Limb (tissue), 2 donors: ENCODE data around the gene RABAC1.
A peak's percentile ranks its signal among the peaks of the same experiment; 100 is the strongest.
"Not testable (repeated sequence)": the region's sequence is repeated elsewhere in the genome, so short reads cannot be mapped to it uniquely, and the experiment has no call there.

Experiments
- DNase-seq, 2 donors: peaks; one replicate each; pipeline ENCODE4 v3.0.0-alpha.2; 2016; ENCODE audit errors: extremely low spot score in 2 of 2

The RABAC1 gene

GRCh38 chr19:41947091-41947490 lies 12.0 kb downstream of the RABAC1 start:
- no peak for DNase-seq

GRCh38 chr19:41945135-41945766 lies 13.9 kb downstream of the RABAC1 start:
- DNase-seq, result no peak

- DNase-seq, result no peak
Observed at GRCh38 chr19:41944336-41944735, 14.8 kb downstream of the RABAC1 start.

GRCh38 chr19:41941410-41942202 lies 17.5 kb downstream of the RABAC1 start:
- DNase-seq, result no peak

GRCh38 chr19:41940731-41941409 lies 18.3 kb downstream of the RABAC1 start:
- no peak for DNase-seq

GRCh38 chr19:41939861-41940730 lies 19.0 kb downstream of the RABAC1 start:
- DNase-seq, result peak; percentile 18 to 80

- DNase-seq, result not testable (repeated sequence)
Observed at GRCh38 chr19:41939209-41939608, 19.9 kb downstream of the RABAC1 start.

- DNase-seq, result no peak
Observed at GRCh38 chr19:41937525-41938468, 21.3 kb downstream of the RABAC1 start.

GRCh38 chr19:41936961-41937360 lies 22.2 kb downstream of the RABAC1 start:
- DNase-seq, result no peak

GRCh38 chr19:41936416-41936850 lies 22.7 kb downstream of the RABAC1 start:
- peak in 1 of 2 donors; percentile 23 for DNase-seq

GRCh38 chr19:41935760-41936415 lies 23.2 kb downstream of the RABAC1 start:
- peak in 1 of 2 donors; percentile 25 for DNase-seq

- peak in 1 of 2 donors; percentile 81 for DNase-seq
Observed at GRCh38 chr19:41934849-41935374, 24.2 kb downstream of the RABAC1 start.

- no peak for DNase-seq
Observed at GRCh38 chr19:41933693-41934426, 25.3 kb downstream of the RABAC1 start.

GRCh38 chr19:41932720-41933332 lies 26.3 kb downstream of the RABAC1 start:
- DNase-seq, result no peak

- DNase-seq, result no peak
Observed at GRCh38 chr19:41932259-41932719, 26.8 kb downstream of the RABAC1 start.

- no peak for DNase-seq
Observed at GRCh38 chr19:41930926-41931592, 28.1 kb downstream of the RABAC1 start.

- DNase-seq, result no peak
Observed at GRCh38 chr19:41930322-41930722, 28.8 kb downstream of the RABAC1 start.
